GM21576 (cell line): ENCODE measurements around the gene SLC16A3.

ENCODE experiments used
- ATAC-seq: cut with Tn5 transposase; IDR thresholded peaks from one replicate; pipeline ENCODE4 v1.9.1; 2021; ENCODE audit warnings: mild to moderate bottlenecking, moderate library complexity; ENCODE audit not compliant: unreplicated experiment

Gene SLC16A3

DNA sequence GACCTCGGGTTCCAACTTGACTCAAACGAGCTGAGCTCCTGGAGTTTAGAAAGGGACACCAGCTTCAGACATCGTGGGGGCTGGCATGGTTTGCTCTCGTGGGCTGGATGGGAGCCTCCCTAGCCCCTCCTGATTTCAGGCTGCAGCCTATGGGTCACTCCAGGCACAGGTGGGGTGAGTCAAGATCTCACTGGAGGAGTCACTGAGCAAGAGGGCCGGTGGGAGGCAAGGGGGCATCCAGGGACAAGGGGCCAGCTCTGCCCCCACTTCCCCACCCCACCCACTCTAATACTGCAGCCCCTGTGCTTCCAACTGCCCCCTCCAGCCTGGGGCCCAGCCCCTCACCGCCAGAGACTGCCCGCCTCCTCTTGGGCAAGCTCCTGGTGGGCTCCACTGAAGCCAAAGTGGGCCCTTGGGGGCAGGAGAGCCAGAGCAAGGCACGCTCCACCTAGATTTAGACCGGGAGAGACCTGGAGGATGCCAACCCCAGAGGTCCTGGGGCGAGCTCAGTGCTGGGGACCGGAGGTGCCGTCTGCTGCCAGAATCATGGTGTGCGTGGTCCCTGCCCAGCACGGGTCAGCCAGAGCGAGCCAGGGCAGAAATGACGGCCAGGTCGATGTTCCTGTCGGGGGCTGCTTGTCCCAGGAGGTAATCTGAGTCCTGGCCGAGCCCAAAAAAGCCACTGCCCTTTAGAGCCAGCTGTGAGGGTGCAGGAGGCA lies 6.4 kb downstream of the SLC16A3 start:
- ATAC-seq, result no peak

GRCh38 chr17:82235775-82236141 lies 6.9 kb downstream of the SLC16A3 start:
- ATAC-seq, result no peak

DNA sequence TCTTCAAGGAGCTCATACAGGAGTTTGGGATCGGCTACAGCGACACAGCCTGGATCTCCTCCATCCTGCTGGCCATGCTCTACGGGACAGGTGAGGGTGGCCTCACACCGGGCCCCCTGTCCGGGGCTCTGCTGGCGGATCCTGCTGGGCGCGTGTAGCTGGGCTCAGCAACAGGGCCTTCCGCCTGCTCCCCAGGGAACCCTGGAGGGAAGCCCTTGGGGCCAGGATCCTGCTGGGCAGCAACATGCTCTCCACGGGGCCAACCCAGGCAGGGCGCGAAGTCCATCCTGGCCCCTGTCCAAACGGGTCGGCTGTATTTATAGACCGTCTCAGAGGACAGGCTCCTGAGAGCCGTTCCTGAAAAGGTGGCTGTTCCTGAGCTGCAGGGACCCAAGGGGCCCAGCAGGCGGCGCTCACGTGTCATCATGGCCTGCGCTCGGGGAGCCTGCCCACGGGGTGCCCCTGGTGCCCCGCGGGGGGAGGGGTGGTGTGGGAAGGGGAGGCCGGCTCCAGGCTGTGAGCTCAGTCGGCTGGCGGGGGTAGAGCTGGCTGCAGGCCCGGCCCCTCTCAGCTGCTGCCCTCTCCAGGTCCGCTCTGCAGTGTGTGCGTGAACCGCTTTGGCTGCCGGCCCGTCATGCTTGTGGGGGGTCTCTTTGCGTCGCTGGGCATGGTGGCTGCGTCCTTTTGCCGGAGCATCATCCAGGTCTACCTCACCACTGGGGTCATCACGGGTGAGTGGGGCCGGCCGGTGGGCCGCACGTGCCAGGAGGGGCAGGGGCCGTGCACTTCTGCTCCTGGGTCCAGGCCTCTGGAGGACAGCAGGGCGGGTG lies 7.5 kb downstream of the SLC16A3 start:
- no peak for ATAC-seq

DNA sequence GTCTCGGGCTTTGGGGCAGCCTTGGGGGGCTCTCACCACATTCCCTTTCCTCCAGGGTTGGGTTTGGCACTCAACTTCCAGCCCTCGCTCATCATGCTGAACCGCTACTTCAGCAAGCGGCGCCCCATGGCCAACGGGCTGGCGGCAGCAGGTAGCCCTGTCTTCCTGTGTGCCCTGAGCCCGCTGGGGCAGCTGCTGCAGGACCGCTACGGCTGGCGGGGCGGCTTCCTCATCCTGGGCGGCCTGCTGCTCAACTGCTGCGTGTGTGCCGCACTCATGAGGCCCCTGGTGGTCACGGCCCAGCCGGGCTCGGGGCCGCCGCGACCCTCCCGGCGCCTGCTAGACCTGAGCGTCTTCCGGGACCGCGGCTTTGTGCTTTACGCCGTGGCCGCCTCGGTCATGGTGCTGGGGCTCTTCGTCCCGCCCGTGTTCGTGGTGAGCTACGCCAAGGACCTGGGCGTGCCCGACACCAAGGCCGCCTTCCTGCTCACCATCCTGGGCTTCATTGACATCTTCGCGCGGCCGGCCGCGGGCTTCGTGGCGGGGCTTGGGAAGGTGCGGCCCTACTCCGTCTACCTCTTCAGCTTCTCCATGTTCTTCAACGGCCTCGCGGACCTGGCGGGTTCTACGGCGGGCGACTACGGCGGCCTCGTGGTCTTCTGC lies 8.4 kb downstream of the SLC16A3 start:
- ATAC-seq, result no peak

DNA sequence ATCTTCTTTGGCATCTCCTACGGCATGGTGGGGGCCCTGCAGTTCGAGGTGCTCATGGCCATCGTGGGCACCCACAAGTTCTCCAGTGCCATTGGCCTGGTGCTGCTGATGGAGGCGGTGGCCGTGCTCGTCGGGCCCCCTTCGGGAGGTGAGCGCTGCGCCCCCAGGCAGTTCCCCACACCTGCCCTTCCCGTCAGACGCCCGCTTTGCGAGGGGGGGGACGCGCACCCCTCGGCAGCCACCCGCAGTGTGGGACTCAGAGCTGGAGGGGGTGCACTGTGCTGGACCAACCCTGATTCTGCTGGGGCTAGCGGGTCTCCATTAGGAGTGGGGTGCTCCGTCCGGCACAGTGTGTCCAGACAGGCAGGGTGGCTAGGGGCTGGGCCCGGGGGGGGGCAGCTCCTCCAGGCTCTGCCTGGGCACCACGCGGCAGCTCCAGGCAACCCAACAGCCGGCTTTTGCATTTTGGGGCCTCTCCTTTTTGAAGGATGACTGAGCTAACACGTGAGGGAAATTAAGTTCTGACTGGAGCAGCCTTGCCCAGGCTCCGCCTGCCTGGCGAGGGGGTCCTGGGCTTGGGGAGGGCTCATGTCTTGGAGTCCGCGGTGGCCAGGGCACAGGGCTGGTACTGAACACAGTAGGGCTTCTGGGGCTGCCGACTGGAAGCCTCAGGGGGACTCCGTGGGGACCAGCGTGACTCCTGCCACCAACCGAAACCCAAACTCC lies 9.1 kb downstream of the SLC16A3 start:
- no peak for ATAC-seq

DNA sequence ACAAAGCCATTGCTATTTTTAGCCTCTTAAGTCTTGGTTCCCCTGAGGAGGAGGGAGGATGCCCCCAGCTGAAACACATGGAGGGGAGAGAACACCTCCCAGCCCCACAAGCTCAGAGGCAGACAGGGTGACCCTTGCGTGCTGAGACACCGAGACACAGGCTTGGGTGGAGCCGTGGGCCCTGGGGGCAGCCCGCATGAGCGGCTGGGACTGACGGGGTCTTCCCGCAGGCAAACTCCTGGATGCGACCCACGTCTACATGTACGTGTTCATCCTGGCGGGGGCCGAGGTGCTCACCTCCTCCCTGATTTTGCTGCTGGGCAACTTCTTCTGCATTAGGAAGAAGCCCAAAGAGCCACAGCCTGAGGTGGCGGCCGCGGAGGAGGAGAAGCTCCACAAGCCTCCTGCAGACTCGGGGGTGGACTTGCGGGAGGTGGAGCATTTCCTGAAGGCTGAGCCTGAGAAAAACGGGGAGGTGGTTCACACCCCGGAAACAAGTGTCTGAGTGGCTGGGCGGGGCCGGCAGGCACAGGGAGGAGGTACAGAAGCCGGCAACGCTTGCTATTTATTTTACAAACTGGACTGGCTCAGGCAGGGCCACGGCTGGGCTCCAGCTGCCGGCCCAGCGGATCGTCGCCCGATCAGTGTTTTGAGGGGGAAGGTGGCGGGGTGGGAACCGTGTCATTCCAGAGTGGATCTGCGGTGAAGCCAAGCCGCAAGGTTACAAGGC lies 9.8 kb downstream of the SLC16A3 start:
- ATAC-seq, result no peak

DNA sequence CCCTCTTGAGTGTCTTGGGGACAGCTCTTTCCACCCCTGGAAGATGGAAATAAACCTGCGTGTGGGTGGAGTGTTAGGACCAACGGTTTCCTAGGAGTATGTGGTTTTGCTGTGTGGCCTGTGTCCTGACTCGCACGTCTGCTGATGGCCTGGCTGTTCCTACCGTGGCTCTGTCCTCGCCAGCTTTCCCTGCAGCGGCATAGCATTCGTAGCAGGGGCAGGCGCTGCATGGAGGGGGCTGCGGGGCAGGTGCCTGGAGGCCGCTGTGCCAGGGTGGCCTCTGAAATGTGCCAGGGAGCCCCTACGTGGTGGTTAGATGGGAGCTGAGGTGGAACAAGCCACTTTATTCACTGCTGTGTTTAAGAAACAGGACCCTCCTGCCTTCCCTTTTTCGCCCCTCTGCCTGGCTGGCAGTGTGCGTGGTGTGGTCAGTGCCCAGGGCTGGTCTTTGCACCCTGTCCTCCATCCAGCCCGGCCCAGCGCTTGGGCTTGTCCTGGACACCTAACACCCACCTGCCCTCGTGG lies 10.6 kb downstream of the SLC16A3 start:
- no peak for ATAC-seq

DNA sequence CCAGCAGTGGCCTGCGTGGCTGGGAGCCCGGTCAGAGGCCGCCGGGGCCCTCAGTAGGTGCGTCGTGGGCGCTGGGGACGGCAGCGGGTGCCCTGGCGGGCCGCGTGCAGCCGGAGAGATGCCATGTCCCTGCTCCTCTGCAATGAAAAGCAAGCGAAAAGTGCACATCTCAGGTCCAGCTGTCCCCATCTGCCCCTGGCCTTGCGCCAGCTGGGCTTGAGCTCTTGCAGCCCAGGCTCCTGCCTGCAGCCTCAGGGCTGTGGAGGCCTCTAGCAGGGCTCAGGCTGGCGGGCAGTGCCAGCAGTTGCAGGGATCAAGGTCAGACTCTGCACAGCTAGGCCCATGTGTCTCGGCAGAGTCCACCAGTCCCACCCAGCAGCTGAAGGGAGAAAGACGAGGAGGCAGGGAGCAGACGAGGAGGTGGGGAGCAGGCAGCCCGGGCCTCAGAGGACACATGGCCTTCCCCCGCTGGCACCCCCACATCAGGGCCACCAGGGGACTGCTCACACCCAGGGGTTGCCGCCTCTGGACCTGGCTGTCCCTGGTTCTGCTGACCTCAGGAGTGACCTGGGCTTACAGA lies 11.2 kb downstream of the SLC16A3 start:
- ATAC-seq, result no peak

DNA sequence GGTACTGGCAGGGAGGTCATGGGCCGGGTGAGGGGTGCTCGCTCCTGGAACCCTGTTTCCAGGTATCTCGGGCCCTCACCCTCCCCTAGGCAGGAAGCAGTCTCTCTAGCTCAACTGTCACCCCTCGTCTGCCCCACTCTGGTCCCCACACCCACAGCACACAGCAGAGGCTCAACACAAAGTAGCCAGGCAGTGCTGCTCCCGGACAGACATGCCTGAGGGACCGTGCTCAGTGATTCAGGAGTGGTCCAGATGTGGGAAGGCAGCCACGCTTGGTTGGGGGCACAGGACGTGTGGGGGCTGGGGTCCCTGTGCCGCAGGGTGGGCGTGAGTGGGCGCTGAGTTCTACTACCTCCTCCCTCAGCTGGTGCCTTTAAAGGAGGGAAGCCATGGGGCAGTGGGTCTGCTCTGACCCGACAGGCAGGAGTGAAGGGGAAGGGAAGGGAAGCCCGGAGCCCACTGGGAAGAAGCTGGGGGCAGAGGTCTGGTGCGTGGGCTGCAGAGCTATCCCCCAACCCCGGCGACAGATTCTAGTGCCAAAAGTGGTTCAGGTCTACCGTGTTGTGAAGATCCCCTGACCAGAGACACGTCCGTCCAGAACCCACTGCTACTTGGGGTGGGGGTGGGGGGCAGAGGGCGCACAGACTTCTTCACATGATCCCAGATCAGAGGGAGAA lies 11.8 kb downstream of the SLC16A3 start:
- no peak for ATAC-seq

GRCh38 chr17:82241183-82241925 lies 12.5 kb downstream of the SLC16A3 start:
- ATAC-seq, result no peak

DNA sequence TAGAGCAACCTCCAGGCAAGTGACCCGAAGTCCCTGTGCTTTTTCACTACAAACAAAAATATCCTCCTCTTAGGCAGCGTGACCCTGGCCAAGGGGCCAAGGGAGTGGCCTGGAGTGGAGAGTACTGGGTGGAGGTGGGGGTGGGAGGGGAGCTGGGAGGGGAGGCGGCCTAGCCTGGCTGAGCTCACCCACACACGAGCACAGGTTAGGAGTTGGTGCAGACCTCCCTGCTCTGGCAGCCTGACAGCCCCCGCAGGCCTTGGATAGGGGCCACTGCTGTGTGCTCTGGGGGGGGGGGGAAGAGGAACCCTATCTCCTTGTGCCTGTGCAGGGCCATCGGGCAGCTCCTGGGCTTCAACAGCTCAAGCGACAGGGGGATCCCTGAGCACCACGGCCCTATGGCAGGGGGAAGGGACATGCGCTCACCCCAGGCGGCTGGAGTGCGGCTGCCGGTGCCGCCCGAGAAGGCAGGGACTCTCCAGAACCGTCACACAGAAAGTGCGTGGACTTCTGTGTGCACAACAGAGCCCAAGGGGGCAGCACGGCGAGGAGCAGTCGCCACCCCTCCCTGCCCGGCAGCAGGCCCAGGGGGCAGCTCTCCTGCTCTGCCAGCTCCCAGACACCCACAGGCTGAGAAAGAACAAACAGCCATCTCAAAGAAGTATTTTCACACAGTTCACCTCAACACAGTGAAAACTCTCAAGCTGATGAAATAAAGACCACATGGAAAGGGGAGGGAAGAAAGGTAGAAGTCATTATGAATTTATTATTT lies 13.3 kb downstream of the SLC16A3 start:
- no peak for ATAC-seq

GRCh38 chr17:82242698-82242976 lies 13.8 kb downstream of the SLC16A3 start:
- no peak for ATAC-seq

- ATAC-seq, result no peak
Observed at GRCh38 chr17:82242977-82243647, 14.3 kb downstream of the SLC16A3 start.

DNA sequence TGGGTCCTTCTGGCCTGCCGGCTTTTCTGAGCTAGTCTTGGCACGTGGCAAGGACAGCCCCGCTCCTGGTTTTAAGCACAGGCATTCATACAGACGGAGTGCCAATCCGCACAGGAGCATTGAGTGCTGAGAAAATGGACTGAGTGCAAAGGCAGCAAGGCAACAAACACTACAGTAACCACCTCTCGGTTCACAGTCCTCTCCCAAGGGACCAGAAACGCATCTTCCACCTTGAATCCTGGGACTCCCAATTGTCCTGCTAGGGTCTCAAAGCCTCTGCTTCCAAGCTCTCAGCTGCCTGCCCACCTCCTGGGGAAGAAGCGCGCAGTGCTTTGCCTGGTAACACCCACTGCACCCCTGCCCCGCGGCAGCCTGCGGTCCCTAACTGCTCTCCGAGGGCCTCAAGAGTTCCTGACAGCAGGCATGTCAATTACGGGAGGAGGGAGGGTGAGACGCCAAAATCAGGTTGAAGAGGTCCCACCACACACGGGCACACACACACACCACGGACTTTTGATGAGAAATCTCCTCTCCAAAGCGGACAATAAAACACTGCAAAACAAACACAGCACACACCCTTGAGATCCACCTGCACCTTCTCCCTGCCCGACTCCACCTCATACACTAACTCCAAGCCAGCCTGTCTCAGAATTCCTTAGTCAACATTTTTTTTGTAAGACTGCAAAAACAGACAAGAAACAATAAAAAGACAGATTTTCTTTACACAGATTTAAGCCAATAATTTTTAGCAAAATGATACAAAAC lies 15.0 kb downstream of the SLC16A3 start:
- no peak for ATAC-seq

DNA sequence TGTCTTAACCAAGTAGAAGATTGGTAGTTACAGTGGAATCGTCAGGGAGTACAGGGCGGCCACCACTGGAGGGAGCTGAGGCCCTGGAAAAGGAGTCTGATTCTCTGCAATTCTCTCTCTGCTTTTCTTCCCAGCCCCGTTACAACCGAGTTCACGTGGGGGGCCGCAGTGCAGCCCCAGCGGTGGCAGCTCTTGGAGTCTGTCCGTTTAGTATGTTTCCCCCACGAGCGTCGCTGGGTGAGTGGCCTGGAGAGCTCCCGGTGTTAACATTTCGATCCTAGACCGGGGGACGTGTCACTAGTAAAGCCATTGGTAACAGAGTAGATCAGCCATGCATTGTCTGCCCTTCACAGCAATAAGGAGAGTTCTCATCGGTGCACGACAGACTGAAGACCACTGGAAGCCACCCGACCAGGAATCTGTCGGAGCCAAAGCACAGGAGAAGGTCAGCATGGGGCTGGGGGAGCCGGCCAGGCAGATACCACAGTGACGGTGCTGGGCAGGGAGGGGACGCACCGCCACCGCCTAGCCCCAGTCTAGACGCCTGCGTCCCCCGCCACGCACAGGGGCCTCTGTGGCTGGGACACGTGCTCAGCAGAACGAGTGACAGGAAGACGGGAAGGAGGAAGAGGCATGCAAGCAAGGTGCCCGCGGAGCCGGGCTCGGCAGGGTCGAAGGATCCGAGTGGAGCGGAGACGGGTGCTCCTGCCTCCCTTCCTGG lies 15.7 kb downstream of the SLC16A3 start:
- ATAC-seq, result no peak
